ENCODE results near the gene FMN2.

The FMN2 gene
- total RNA-seq: 0 to 0.96 (median 0) reads per million in 9 experiments

DNA sequence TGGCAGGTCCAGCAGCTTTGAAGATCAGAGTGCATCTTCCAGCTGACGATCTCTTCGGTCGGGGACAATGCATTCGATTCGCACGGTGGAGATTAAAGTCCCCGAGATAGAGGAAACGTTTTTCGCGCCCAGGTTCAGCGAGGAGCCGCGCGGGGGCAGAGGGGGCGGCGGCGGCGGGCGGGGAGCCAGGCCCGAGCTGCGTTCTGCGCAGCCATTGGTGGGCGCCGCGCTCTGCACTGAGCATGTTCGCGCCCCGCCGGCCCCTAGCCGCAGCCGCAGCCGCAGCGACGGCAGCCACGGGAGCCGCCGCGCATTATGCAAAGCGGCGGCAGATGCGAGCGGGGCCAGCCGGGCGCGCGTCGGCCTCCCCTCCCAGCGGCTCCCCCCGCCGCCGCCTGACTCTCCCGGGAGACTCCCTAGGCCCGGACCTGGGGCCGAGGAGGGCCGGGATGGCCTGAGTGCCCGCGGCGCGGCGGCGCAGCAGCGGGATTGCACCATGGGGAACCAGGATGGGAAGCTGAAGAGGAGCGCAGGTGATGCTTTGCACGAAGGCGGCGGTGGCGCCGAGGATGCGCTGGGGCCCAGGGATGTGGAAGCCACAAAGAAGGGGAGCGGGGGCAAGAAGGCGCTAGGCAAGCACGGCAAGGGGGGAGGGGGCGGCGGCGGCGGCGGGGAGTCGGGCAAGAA lies at the start of gene FMN2:
Gene FMN2 (plus strand): TSS at position 270 of the 687 bp plus-strand sequence. CDS start 227 bp downstream, at position 497.
- H3K27ac Mint-ChIP-seq: no peak within 1 kb of the TSS
- no peaks in the 10 kb centered on the region for H3K36me3 Mint-ChIP-seq (ENCODE audit: insufficient read depth)
- peaks cover 0 to 3% of the 10 kb centered on the region in 2 donors for H3K9me3 Mint-ChIP-seq
- peaks cover 16 to 42% of the 10 kb centered on the region in 2 donors for H3K27me3 Mint-ChIP-seq
- no peak within 1 kb of the TSS for H3K4me3 Mint-ChIP-seq
- DNase-seq (no peak), ATAC-seq (replicated peaks) (no peak)
- peaks cover 0 to 3% of the 10 kb centered on the region in 2 donors for H3K4me1 Mint-ChIP-seq (ENCODE audit: low read depth in 2 of 2)

DNA sequence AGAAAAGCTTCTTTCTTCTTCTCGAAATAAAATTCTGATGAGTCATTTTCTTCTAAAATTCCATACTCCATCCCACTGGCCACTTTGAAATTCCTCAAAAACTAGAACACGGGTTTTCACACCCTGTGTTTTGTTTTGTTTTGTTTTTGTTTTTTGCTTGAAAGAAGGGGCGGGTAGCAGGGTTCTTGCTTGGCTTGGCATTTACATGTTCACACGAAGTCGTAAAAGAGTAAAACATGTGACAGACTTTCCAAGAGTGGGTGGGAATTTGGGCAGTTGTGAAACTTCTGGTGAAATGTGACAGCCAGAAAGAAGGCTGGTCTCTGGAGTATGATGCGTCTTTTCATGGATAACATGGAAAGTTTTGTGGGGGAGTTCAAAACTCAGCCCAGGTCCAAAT lies 47.1 kb upstream of the FMN2 start:
- no peak for DNase-seq
- no peak for ATAC-seq (replicated peaks)
- Mint-ChIP-seq H3K9me3 (peaks cover 0 to 1% of the 10 kb centered on the region in 2 donors), H3K27ac (no peak overlapping the region), H3K36me3 (ENCODE audit: insufficient read depth) (no peaks in the 10 kb centered on the region), H3K4me3 (no peak overlapping the region), H3K27me3 (no peaks in the 10 kb centered on the region), H3K4me1 (ENCODE audit: low read depth in 2 of 2) (no peaks in the 10 kb centered on the region)

DNA sequence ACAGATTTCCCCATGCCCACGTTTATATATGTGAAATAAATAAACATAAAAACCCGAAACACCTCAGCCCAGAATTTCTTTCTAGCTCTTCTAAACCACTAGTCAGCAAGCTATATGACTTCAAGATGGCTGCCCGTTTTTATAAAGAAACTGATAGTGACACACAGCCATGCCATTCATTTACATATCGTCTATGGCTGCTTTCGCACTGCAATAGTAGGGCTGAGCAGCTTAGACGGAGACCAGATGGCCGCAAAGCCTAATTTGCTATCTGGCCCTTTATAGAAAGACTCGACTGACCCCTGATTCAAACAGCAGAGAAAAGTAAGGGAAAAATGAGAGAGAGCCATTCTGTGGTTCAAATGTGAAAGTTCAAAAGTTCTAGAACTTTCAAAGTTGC lies 45.7 kb upstream of the FMN2 start:
- no peak overlapping the region for H3K27ac Mint-ChIP-seq
- no peak overlapping the region for H3K4me3 Mint-ChIP-seq
- ATAC-seq (replicated peaks): no peak
- no peak for DNase-seq
- H3K4me1 Mint-ChIP-seq (ENCODE audit: low read depth in 2 of 2): no peaks in the 10 kb centered on the region
- H3K27me3 Mint-ChIP-seq: no peaks in the 10 kb centered on the region
- peaks cover 0 to 1% of the 10 kb centered on the region in 2 donors for H3K9me3 Mint-ChIP-seq
- H3K36me3 Mint-ChIP-seq (ENCODE audit: insufficient read depth): no peaks in the 10 kb centered on the region

GRCh38 chr1:240054109-240054701 lies 37.5 kb upstream of the FMN2 start:
- no peak overlapping the region for H3K4me3 Mint-ChIP-seq
- ATAC-seq (replicated peaks): no peak
- no peak overlapping the region for H3K27ac Mint-ChIP-seq
- H3K4me1 Mint-ChIP-seq (ENCODE audit: low read depth in 2 of 2): no peaks in the 10 kb centered on the region
- H3K36me3 Mint-ChIP-seq (ENCODE audit: insufficient read depth): no peaks in the 10 kb centered on the region
- DNase-seq: no peak
- peaks cover 0 to 7% of the 10 kb centered on the region in 2 donors for H3K9me3 Mint-ChIP-seq
- no peaks in the 10 kb centered on the region for H3K27me3 Mint-ChIP-seq

- no peak for ATAC-seq (replicated peaks)
- Mint-ChIP-seq H3K36me3 (ENCODE audit: insufficient read depth) (no peaks in the 10 kb centered on the region), H3K4me3 (no peak overlapping the region), H3K27me3 (no peaks in the 10 kb centered on the region), H3K27ac (no peak overlapping the region), H3K9me3 (peaks cover 0 to 11% of the 10 kb centered on the region in 2 donors), H3K4me1 (ENCODE audit: low read depth in 2 of 2) (no peaks in the 10 kb centered on the region)
- DNase-seq: no peak
These were observed 35.7 kb upstream of the FMN2 start for GRCh38 chr1:240055936-240056335.

DNA sequence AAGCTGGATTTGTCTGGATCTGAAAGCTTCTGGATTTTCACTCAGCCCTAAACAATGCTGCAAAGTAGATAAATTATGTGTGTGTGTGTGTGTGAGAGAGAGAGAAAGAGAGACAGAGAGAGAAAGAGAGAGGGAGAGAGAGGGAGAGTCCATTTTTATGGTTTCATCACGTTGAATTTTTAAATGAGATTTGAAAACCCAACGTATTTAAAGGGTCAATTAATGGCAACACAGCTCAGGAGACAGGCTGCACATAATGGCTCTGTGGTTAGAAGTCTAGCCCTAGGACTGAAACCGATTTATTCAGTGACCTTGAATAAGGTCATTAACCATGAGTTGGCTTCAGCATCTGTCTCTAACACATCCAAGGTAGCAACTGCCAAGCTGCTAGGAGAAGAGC lies 35.3 kb upstream of the FMN2 start:
- H3K27ac Mint-ChIP-seq: no peak overlapping the region
- no peak for ATAC-seq (replicated peaks)
- no peaks in the 10 kb centered on the region for H3K36me3 Mint-ChIP-seq (ENCODE audit: insufficient read depth)
- H3K4me3 Mint-ChIP-seq: no peak overlapping the region
- H3K27me3 Mint-ChIP-seq: no peaks in the 10 kb centered on the region
- peaks cover 0 to 15% of the 10 kb centered on the region in 2 donors for H3K9me3 Mint-ChIP-seq
- no peaks in the 10 kb centered on the region for H3K4me1 Mint-ChIP-seq (ENCODE audit: low read depth in 2 of 2)
- no peak for DNase-seq

DNA sequence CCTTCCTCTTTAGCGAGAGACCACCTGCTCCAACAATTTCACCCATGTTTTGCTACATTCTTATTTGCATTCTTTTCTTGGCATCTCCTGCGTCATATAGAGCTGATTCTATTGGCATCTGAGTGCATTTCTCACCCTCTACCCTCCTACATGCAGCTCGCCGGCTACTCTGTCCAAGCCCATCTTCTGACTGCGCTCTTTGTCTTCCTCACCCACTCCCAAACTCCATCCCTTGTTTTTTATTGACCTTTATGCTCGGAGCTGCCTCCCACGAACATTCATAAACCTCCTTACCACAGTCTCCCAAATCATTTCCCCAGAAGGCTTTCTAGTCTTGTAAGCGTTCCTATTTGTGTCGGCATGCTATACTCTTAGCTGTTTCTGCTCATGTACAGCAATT lies 33.6 kb upstream of the FMN2 start:
- Mint-ChIP-seq H3K4me3 (no peak overlapping the region), H3K9me3 (peaks cover 0 to 17% of the 10 kb centered on the region in 2 donors), H3K4me1 (ENCODE audit: low read depth in 2 of 2) (no peaks in the 10 kb centered on the region), H3K27me3 (no peaks in the 10 kb centered on the region), H3K27ac (no peak overlapping the region), H3K36me3 (ENCODE audit: insufficient read depth) (no peaks in the 10 kb centered on the region)
- DNase-seq: no peak
- ATAC-seq (replicated peaks): no peak

DNA sequence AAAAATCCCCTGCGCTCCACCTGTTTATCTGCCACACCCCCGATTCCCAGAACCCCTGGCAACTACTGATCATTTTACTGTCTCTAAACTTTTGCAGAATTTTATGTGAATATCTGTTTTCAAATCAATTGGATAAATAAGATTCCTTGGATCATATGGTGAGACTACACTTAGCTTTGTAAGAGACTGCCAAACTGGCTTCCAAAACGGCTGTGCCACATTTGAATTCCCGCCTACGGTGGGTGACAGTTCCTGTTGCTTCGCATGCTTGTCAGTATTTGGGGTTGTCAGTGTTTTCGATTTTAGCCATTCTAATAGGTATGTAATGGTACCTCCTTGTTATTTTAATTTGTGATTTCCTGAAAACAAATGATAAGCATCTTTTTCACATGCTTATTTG lies 22.7 kb upstream of the FMN2 start:
- Mint-ChIP-seq H3K4me3 (no peak overlapping the region), H3K27me3 (no peaks in the 10 kb centered on the region), H3K27ac (no peak overlapping the region), H3K4me1 (ENCODE audit: low read depth in 2 of 2) (no peaks in the 10 kb centered on the region), H3K36me3 (ENCODE audit: insufficient read depth) (no peaks in the 10 kb centered on the region), H3K9me3 (peaks cover 8 to 11% of the 10 kb centered on the region in 2 donors)
- ATAC-seq (replicated peaks) (no peak), DNase-seq (no peak)

DNA sequence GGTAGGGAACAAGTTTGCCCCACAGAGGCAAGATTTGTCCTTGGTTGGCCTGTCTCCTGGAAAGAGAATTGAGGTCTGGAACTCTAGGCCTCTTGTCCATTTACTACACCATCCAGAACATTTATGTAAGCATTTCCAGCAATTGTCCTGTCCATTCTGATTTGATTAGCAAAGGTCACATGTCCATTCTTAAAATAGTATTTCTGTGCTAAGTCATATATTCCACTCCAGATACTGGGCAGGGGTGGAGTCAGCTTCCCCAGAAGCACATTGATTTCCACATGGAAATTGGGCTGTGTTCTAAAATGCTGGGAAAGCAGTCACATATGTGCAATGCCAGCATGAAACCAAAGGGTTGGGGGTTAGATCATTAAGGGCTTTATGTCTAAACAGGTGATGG lies 21.5 kb upstream of the FMN2 start:
- Mint-ChIP-seq H3K27ac (no peak overlapping the region), H3K27me3 (peaks cover 0 to 1% of the 10 kb centered on the region in 2 donors), H3K4me1 (ENCODE audit: low read depth in 2 of 2) (no peaks in the 10 kb centered on the region), H3K4me3 (no peak overlapping the region), H3K9me3 (peaks cover 3 to 11% of the 10 kb centered on the region in 2 donors), H3K36me3 (ENCODE audit: insufficient read depth) (no peaks in the 10 kb centered on the region)
- DNase-seq: no peak
- ATAC-seq (replicated peaks): no peak

GRCh38 chr1:240073097-240073496 lies 18.6 kb upstream of the FMN2 start:
- Mint-ChIP-seq H3K36me3 (ENCODE audit: insufficient read depth) (no peaks in the 10 kb centered on the region), H3K27ac (no peak overlapping the region), H3K27me3 (peaks cover 0 to 6% of the 10 kb centered on the region in 2 donors), H3K9me3 (peaks cover 3 to 11% of the 10 kb centered on the region in 2 donors), H3K4me1 (ENCODE audit: low read depth in 2 of 2) (no peaks in the 10 kb centered on the region), H3K4me3 (no peak overlapping the region)
- DNase-seq: no peak
- ATAC-seq (replicated peaks): no peak

DNA sequence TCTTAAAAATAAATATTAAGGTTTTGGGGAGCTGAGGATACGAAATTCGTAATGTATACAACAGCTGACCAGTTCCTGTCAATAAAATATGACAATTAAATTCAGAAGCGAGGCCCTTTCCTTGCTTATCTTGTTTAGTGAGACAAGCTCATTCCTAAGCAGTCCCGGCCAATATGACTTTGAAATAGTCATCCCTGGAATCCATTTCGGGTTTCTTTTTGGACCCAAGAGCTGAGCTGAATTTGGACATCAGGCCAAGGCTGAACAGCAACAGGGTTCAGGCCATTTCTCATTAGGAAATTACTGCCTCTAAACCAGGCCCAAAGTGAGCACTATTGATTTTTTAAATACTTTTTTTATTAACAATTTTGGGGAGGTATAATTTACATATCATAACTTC lies 17.3 kb upstream of the FMN2 start:
- H3K4me3 Mint-ChIP-seq: no peak overlapping the region
- no peak for ATAC-seq (replicated peaks)
- H3K36me3 Mint-ChIP-seq (ENCODE audit: insufficient read depth): no peaks in the 10 kb centered on the region
- no peak overlapping the region for H3K27ac Mint-ChIP-seq
- H3K9me3 Mint-ChIP-seq: peaks cover 3 to 11% of the 10 kb centered on the region in 2 donors
- no peak for DNase-seq
- no peaks in the 10 kb centered on the region for H3K4me1 Mint-ChIP-seq (ENCODE audit: low read depth in 2 of 2)
- peaks cover 0 to 6% of the 10 kb centered on the region in 2 donors for H3K27me3 Mint-ChIP-seq

DNA sequence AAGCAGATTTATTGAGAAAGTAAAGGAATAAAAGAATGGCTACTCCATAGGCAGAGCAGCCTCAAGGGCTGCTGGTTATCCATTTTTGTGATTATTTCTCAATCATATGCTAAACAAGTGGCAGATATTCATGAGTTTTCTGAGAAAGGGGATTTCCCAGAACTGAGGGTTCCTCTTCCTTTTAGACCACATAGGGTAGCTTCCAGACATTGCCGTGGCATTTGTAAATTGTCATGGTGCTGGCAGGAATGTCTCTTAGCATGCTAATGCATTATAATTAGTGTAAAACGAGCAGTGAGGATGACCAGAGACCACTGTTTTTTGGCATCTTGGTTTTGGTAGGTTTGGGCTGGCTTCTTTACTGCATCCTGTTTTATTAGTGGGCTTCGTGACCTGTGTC lies 16.8 kb upstream of the FMN2 start:
- Mint-ChIP-seq H3K36me3 (ENCODE audit: insufficient read depth) (no peaks in the 10 kb centered on the region), H3K27ac (no peak overlapping the region), H3K4me3 (no peak overlapping the region), H3K9me3 (peaks cover 3 to 11% of the 10 kb centered on the region in 2 donors), H3K4me1 (ENCODE audit: low read depth in 2 of 2) (no peaks in the 10 kb centered on the region), H3K27me3 (peaks cover 0 to 6% of the 10 kb centered on the region in 2 donors)
- no peak for DNase-seq
- ATAC-seq (replicated peaks): no peak

- Mint-ChIP-seq H3K9me3 (peaks cover 0 to 8% of the 10 kb centered on the region in 2 donors), H3K36me3 (ENCODE audit: insufficient read depth) (no peaks in the 10 kb centered on the region), H3K4me3 (no peak overlapping the region), H3K27ac (no peak overlapping the region), H3K4me1 (ENCODE audit: low read depth in 2 of 2) (no peaks in the 10 kb centered on the region), H3K27me3 (peaks cover 0 to 7% of the 10 kb centered on the region in 2 donors)
- DNase-seq: no peak
- ATAC-seq (replicated peaks): no peak
These were observed 7.3 kb upstream of the FMN2 start for GRCh38 chr1:240084337-240084736.

DNA sequence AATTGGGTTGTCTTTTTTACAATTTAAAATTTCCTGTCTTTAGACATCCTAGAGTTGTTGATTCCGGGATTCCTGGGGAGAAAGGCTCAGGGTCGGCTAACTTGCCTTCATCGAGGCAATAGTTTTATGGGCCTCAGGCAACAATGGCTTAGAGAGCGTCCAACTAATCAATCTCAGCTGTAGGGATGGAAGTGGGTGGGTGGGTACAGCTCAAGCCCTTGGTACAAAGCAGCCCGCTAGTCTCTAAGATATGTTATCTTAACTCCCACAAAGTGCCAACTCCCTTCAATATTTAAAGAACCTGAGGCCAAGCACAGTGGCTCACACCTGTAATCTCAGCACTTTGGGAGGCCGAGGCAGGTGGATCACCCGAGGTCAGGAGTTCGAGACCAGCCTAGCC lies 6.9 kb upstream of the FMN2 start:
- Mint-ChIP-seq H3K27ac (no peak overlapping the region), H3K4me1 (ENCODE audit: low read depth in 2 of 2) (no peaks in the 10 kb centered on the region), H3K9me3 (peaks cover 0 to 8% of the 10 kb centered on the region in 2 donors), H3K4me3 (no peak overlapping the region), H3K36me3 (ENCODE audit: insufficient read depth) (no peaks in the 10 kb centered on the region), H3K27me3 (peaks cover 2 to 9% of the 10 kb centered on the region in 2 donors)
- ATAC-seq (replicated peaks): no peak
- no peak for DNase-seq

All from effector memory CD8-positive, alpha-beta T cell (primary cell).